HepG2 (cell line): ENCODE results near the gene C21orf58. TPM values are rescaled to one million over a fixed set of nuclear protein-coding genes. Genes with fewer than 3 reads are reported as not detected.
A peak's percentile ranks its signal among the peaks of the same experiment; 100 is the strongest.

Experiments used
- EP300 ChIP-seq, 3 experiments: sonication (generic) in 1 of 3; formaldehyde crosslinking in 1 of 3; IDR thresholded peaks; 2 replicates each; pipeline versions ENCODE4 v1.5.1 to v1.6.1; 2011 to 2020; ENCODE audit warnings: low read depth in 2 of 3, low read length in 2 of 3, borderline replicate concordance in 1 of 3, improper control_type of control experiment in 1 of 3, mild to moderate bottlenecking in 1 of 3, missing genetic modification reagents in 1 of 3, moderate library complexity in 1 of 3
- HNF4A ChIP-seq: sonication (generic); formaldehyde crosslinking; IDR thresholded peaks from 2 replicates; pipeline ENCODE4 v1.4.0; 2020; ENCODE audit warnings: missing genetic modification reagents
- KLF13 ChIP-seq: sonication (generic); formaldehyde crosslinking; IDR thresholded peaks from 2 replicates; pipeline ENCODE4 v1.4.0; 2020; ENCODE audit warnings: mild to moderate bottlenecking, missing genetic modification reagents
- KLF6 ChIP-seq: IDR thresholded peaks from 2 replicates; pipeline ENCODE4 v1.8.0; 2016; ENCODE audit warnings: missing biosample characterization, missing genetic modification reagents
- MAF1 ChIP-seq: sonication (generic); formaldehyde crosslinking; IDR thresholded peaks from 2 replicates; pipeline ENCODE4 v1.5.0; 2020; ENCODE audit warnings: missing genetic modification reagents, borderline replicate concordance
- MTF1 ChIP-seq: sonication (generic); formaldehyde crosslinking; IDR thresholded peaks from 2 replicates; pipeline ENCODE4 v1.5.0; 2020; ENCODE audit warnings: missing genetic modification reagents
- NFE2L2 ChIP-seq: fragments of 150-350 bp; IDR thresholded peaks from 2 replicates; pipeline ENCODE4 v1.6.1; 2014; ENCODE audit warnings: low read length
- NR2F6 ChIP-seq, 2 experiments: IDR thresholded peaks; 2 replicates each; pipeline ENCODE4 v1.6.1; 2016; ENCODE audit warnings: antibody characterized with exemption in 1 of 2, mild to moderate bottlenecking in 1 of 2
- NRL ChIP-seq: sonication (generic); formaldehyde crosslinking; IDR thresholded peaks from 2 replicates; pipeline ENCODE4 v1.5.0; 2020; ENCODE audit warnings: missing genetic modification reagents, mild to moderate bottlenecking, moderate library complexity, borderline replicate concordance
- REXO4 ChIP-seq: sonication (generic); formaldehyde crosslinking; IDR thresholded peaks from 2 replicates; pipeline ENCODE4 v1.8.0; 2022; ENCODE audit warnings: missing genetic modification reagents, mild to moderate bottlenecking, borderline replicate concordance
- SRSF1 ChIP-seq: fragments of 200-400 bp; formaldehyde crosslinking; optimal IDR thresholded peaks from 2 replicates; pipeline ENCODE3; 2017; ENCODE audit warnings: mild to moderate bottlenecking, low read depth, low read length, moderate library complexity
- ZNF350 ChIP-seq: sonication (generic); formaldehyde crosslinking; IDR thresholded peaks from 2 replicates; pipeline ENCODE4 v1.4.0; 2020; ENCODE audit warnings: mild to moderate bottlenecking, low read depth, missing genetic modification reagents, borderline replicate concordance
- ZNF383 ChIP-seq: sonication (generic); formaldehyde crosslinking; IDR thresholded peaks from 2 replicates; pipeline ENCODE4 v1.4.0; 2020; ENCODE audit warnings: missing genetic modification reagents, mild to moderate bottlenecking, borderline replicate concordance
- ZNF75D ChIP-seq: sonication (generic); formaldehyde crosslinking; IDR thresholded peaks from 2 replicates; pipeline ENCODE4 v1.8.1; 2023; ENCODE audit warnings: missing genetic modification reagents, mild to moderate bottlenecking, borderline replicate concordance
- polyA plus RNA-seq, 8 experiments: library from polyadenylated mRNA; depleted of rRNA in 3 of 8; stranded (reverse) in 7 of 8; unstranded in 1 of 8; fragments of >200 nt; fragmentation: Illumina TruSeq in 4 of 8; extraction: Trizol in 4 of 8; gene quantifications; 2 replicates each; pipeline versions ENCODE4 v1.2.1 to v1.2.3, GENCODE V29; 2011 to 2016; ENCODE audit warnings: low read depth in 4 of 8, missing spikeins in 1 of 8, mixed read lengths in 1 of 8; ENCODE audit not compliant: insufficient read depth in 1 of 8
- total RNA-seq, 5 experiments: library from RNA; depleted of rRNA; stranded (reverse); fragments of >200 nt; fragmentation: Illumina TruSeq; extraction: Trizol; gene quantifications; 2 replicates each; pipeline ENCODE4 v1.2.3, GENCODE V29; 2016; ENCODE audit warnings: low read depth in 1 of 5
- TF ChIP-seq, protein P1 (sequence below): sonication (generic); formaldehyde crosslinking; conservative IDR thresholded peaks from 2 replicates; pipeline ENCODE4 v1.4.0; 2020; ENCODE audit warnings: mild to moderate bottlenecking, missing genetic modification reagents, moderate library complexity
- TF ChIP-seq, protein P2 (sequence below): sonication (generic); formaldehyde crosslinking; IDR thresholded peaks from 2 replicates; pipeline ENCODE4 v1.9.0; 2021; ENCODE audit warnings: missing genetic modification reagents, mild to moderate bottlenecking, borderline replicate concordance
- TF ChIP-seq, protein P3 (sequence below): sonication (generic); formaldehyde crosslinking; IDR thresholded peaks from one replicate; pipeline ENCODE4 v1.5.1; 2020; ENCODE audit warnings: mild to moderate bottlenecking, missing genetic modification reagents; ENCODE audit errors: not compliant biosample characterization

The C21orf58 gene
- total and polyA plus RNA-seq, 2 of the 13 experiments (the other 11 are each of a cell fraction or from before 2014, with no cell fraction given), result 3.5 to 6.8 TPM

DNA sequence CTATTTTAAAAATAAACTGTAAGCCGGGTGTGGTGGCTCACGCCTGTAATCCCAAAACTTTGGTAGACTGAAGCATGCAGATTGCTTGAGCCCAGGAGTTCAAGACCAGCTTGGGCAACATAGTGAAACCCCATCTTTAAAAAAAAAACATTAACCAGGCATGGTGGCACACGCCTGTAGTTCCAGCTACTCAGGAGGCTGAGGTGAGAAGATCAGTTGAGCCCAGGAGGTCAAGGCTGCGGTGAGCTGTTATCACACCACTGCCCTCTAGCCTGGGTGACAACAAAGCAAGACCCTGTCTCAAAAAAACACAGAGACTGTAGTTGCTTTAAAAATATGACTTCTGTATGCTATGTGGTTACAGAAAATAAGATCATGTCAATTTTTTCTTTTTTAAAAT lies 70.8 kb downstream of the C21orf58 start (continued):
- TF ChIP-seq, protein P1, sequence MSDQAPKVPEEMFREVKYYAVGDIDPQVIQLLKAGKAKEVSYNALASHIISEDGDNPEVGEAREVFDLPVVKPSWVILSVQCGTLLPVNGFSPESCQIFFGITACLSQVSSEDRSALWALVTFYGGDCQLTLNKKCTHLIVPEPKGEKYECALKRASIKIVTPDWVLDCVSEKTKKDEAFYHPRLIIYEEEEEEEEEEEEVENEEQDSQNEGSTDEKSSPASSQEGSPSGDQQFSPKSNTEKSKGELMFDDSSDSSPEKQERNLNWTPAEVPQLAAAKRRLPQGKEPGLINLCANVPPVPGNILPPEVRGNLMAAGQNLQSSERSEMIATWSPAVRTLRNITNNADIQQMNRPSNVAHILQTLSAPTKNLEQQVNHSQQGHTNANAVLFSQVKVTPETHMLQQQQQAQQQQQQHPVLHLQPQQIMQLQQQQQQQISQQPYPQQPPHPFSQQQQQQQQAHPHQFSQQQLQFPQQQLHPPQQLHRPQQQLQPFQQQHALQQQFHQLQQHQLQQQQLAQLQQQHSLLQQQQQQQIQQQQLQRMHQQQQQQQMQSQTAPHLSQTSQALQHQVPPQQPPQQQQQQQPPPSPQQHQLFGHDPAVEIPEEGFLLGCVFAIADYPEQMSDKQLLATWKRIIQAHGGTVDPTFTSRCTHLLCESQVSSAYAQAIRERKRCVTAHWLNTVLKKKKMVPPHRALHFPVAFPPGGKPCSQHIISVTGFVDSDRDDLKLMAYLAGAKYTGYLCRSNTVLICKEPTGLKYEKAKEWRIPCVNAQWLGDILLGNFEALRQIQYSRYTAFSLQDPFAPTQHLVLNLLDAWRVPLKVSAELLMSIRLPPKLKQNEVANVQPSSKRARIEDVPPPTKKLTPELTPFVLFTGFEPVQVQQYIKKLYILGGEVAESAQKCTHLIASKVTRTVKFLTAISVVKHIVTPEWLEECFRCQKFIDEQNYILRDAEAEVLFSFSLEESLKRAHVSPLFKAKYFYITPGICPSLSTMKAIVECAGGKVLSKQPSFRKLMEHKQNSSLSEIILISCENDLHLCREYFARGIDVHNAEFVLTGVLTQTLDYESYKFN (CRISPR knock-in tag), result 0 out of 2 replicates have a peak, but pooled peaks have one; percentile 17
- TF ChIP-seq MTF1 (CRISPR knock-in tag) (no peak), REXO4 (CRISPR knock-in tag) (no peak), NFE2L2 (no peak), ZNF75D (no peak), NRL (CRISPR knock-in tag) (no peak), KLF6 (no peak), ZNF383 (CRISPR knock-in tag) (no peak), ZNF350 (CRISPR knock-in tag) (no peak), HNF4A (CRISPR knock-in tag) (peak; percentile 20; the same call in 1 of the 2 replicates), MAF1 (no peak), SRSF1 (no peak), NR2F6 (IDR thresholded peaks at IDR 0.05) (peak; percentile 42), NR2F6 (CRISPR knock-in tag; IDR thresholded peaks at IDR 0.05) (peak; percentile 82), KLF13 (CRISPR knock-in tag) (no peak), EP300 (IDR thresholded peaks at IDR 0.05; ENCODE audit: low read depth in 2 of 2, low read length in 2 of 2) (no peak), EP300 (CRISPR knock-in tag; IDR thresholded peaks at IDR 0.05; ENCODE audit: borderline replicate concordance) (no peak)
- TF ChIP-seq, protein P2, sequence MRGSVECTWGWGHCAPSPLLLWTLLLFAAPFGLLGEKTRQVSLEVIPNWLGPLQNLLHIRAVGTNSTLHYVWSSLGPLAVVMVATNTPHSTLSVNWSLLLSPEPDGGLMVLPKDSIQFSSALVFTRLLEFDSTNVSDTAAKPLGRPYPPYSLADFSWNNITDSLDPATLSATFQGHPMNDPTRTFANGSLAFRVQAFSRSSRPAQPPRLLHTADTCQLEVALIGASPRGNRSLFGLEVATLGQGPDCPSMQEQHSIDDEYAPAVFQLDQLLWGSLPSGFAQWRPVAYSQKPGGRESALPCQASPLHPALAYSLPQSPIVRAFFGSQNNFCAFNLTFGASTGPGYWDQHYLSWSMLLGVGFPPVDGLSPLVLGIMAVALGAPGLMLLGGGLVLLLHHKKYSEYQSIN, result no peak
- TF ChIP-seq, protein P3, sequence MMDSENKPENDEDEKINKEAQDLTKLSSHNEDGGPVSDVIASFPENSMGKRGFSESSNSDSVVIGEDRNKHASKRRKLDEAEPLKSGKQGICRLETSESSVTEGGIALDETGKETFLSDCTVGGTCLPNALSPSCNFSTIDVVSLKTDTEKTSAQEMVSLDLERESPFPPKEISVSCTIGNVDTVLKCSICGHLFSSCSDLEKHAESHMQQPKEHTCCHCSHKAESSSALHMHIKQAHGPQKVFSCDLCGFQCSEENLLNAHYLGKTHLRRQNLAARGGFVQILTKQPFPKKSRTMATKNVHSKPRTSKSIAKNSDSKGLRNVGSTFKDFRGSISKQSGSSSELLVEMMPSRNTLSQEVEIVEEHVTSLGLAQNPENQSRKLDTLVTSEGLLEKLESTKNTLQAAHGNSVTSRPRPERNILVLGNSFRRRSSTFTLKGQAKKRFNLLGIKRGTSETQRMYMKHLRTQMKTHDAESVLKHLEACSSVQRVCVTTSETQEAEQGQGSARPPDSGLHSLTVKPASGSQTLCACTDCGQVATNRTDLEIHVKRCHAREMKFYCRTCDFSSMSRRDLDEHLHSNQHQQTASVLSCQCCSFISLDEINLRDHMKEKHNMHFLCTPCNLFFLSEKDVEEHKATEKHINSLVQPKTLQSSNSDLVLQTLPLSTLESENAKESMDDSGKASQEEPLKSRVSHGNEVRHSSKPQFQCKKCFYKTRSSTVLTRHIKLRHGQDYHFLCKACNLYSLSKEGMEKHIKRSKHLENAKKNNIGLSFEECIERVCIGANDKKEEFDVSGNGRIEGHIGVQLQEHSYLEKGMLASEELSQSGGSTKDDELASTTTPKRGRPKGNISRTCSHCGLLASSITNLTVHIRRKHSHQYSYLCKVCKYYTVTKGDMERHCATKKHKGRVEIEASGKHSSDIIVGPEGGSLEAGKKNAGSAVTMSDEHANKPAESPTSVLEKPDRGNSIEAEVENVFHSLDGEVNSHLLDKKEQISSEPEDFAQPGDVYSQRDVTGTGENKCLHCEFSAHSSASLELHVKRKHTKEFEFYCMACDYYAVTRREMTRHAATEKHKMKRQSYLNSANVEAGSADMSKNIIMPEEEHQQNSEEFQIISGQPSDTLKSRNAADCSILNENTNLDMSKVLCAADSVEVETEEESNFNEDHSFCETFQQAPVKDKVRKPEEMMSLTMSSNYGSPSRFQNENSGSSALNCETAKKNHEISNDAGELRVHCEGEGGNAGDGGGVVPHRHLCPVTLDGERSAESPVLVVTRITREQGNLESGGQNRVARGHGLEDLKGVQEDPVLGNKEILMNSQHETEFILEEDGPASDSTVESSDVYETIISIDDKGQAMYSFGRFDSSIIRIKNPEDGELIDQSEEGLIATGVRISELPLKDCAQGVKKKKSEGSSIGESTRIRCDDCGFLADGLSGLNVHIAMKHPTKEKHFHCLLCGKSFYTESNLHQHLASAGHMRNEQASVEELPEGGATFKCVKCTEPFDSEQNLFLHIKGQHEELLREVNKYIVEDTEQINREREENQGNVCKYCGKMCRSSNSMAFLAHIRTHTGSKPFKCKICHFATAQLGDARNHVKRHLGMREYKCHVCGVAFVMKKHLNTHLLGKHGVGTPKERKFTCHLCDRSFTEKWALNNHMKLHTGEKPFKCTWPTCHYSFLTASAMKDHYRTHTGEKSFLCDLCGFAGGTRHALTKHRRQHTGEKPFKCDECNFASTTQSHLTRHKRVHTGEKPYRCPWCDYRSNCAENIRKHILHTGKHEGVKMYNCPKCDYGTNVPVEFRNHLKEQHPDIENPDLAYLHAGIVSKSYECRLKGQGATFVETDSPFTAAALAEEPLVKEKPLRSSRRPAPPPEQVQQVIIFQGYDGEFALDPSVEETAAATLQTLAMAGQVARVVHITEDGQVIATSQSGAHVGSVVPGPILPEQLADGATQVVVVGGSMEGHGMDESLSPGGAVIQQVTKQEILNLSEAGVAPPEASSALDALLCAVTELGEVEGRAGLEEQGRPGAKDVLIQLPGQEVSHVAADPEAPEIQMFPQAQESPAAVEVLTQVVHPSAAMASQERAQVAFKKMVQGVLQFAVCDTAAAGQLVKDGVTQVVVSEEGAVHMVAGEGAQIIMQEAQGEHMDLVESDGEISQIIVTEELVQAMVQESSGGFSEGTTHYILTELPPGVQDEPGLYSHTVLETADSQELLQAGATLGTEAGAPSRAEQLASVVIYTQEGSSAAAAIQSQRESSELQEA (CRISPR knock-in tag), result no peak
